Activated CD4-positive, alpha-beta memory T cell treated with anti-CD3 and anti-CD28 coated beads, Interleukin-2, amount 10 ng/mL, durations not matched to agents 7 days and 5 days (primary cell): ENCODE data around the gene PGBD1. TPM values are rescaled to one million over a fixed set of nuclear protein-coding genes. Genes with fewer than 3 reads are reported as not detected.

Source experiments
- CTCF ChIA-PET: fragments of 350-600 bp; sonication (Branson Sonifier 250); formaldehyde crosslinking; loops from one replicate; lab custom pipeline; 2021; ENCODE audit warnings: antibody characterized with exemption, inconsistent platforms; lab: Charles Lee
- POLR2A ChIA-PET: fragments of 350-600 bp; sonication (Branson Sonifier 250); formaldehyde crosslinking; loops from one replicate; lab custom pipeline; 2021; ENCODE audit warnings: antibody characterized with exemption; lab: Charles Lee
- DNase-seq: peaks from one replicate; pipeline ENCODE4 v3.0.0-alpha.2; 2020
- H3K27ac Mint-ChIP-seq: one replicate; pipeline ENCODE4 v1.8.0; 2021; ENCODE audit warnings: mild to moderate bottlenecking, mixed read lengths
- H3K27me3 Mint-ChIP-seq: one replicate; pipeline ENCODE4 v1.8.0; 2021; ENCODE audit warnings: mixed read lengths
- H3K36me3 Mint-ChIP-seq: one replicate; pipeline ENCODE4 v1.8.0; 2021; ENCODE audit warnings: low read depth, mixed read lengths
- H3K4me1 Mint-ChIP-seq: one replicate; pipeline ENCODE4 v1.8.0; 2021; ENCODE audit warnings: mixed read lengths
- H3K4me3 Mint-ChIP-seq: one replicate; pipeline ENCODE4 v1.8.0; 2021; ENCODE audit warnings: mild to moderate bottlenecking, mixed read lengths
- H3K9me3 Mint-ChIP-seq: one replicate; pipeline ENCODE4 v1.8.0; 2021; ENCODE audit warnings: mixed read lengths
- total RNA-seq, 2 experiments: library from RNA; stranded (reverse); gene quantifications; one replicate each; pipeline ENCODE4 v1.2.3, GENCODE V29; 2021

The PGBD1 gene
- total RNA-seq, result 1 to 10 TPM; 1.8 to 2.0 TPM

- no peak within 1 kb of the TSS for H3K27ac Mint-ChIP-seq
- ChIA-PET CTCF (interaction anchor here (1.4 to 1.6 kb wide), 2 partner anchors 29 to 74 kb away, joined by 5 to 6 read pairs; partner anchors contain the start of gene ZKSCAN4), POLR2A (interaction anchor here (0.9 to 1.0 kb wide), 2 partner anchors 29 to 75 kb away, joined by 3 to 5 read pairs; partner anchors contain the start of gene ZKSCAN4)
- H3K36me3 Mint-ChIP-seq, result peaks cover 18% of the 10 kb centered on the region
- H3K4me3 Mint-ChIP-seq, result peak within 1 kb of the TSS; percentile 72
- peaks cover 13% of the 10 kb centered on the region for H3K4me1 Mint-ChIP-seq
- peaks cover 5% of the 10 kb centered on the region for H3K27me3 Mint-ChIP-seq
- DNase-seq, result peak; percentile 49
- H3K9me3 Mint-ChIP-seq, result no peaks in the 10 kb centered on the region
Measured at GRCh38 chr6:28281288-28282064, at the start of gene PGBD1. Gene PGBD1 (plus strand): TSS chr6:28281572. CDS start chr6:28283814, 2,242 bp downstream.

- Mint-ChIP-seq H3K36me3 (peaks cover 45% of the 10 kb centered on the region), H3K4me1 (peaks cover 13% of the 10 kb centered on the region), H3K4me3 (no peak overlapping the region), H3K9me3 (peaks cover 10% of the 10 kb centered on the region), H3K27ac (no peak overlapping the region), H3K27me3 (no peaks in the 10 kb centered on the region)
- no peak for DNase-seq
- ChIA-PET POLR2A (no interaction called here), CTCF (no interaction called here)
Measured at GRCh38 chr6:28232785-28233184, 48.6 kb upstream of the PGBD1 start.

DNA sequence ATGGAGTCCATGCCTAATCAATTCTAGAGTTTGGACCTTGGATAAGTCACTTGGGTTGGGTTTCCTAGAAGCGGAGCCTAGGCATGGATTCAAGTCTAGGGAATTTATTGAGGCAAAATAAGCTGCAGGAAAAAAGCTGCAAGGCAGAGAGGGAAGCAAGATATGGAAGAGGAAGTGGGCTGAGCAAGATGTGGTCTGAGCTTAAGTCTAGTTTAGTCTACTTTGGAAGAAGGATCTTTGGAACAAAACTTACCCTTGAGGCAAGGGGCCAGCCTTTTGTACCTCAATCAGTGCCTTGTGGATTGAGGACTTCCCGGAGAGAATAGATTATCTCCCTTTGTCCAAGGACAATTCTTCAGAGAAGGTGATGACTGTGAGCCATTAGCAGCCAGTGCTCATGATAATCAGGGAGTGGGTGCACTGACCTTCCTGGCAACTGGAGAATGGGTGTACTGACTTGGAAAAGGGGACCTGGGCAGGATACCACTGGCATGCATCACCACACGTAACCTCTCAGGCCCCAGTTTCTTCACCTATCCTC is 45.4 kb upstream of the PGBD1 start:
- Mint-ChIP-seq H3K4me1 (no peaks in the 10 kb centered on the region), H3K27me3 (no peaks in the 10 kb centered on the region), H3K27ac (no peak overlapping the region)

DNA sequence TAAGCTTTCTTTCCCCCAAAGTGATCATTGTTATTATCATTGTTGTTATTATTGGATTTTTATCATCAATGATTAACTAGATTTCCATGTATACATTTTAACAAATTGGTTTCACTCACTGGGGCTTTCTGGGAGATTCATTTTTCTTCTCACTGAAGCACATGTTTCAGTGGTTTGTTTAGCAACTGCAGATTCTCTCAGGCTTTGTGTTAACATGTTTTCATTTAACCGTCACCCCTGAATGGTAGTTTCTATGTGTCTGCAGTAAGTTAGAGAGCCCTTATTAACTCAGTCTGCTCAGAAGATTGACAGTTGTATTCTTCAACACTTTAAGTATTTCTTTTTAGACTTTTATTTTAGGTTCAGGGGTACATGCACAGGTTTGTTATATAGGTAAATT is 41.7 kb upstream of the PGBD1 start:
- H3K4me3 Mint-ChIP-seq, result no peak overlapping the region
- no peak overlapping the region for H3K27ac Mint-ChIP-seq
- ChIA-PET CTCF (no interaction called here), POLR2A (no interaction called here)
- DNase-seq, result no peak
- H3K4me1 Mint-ChIP-seq, result no peaks in the 10 kb centered on the region
- H3K27me3 Mint-ChIP-seq, result no peaks in the 10 kb centered on the region
- H3K9me3 Mint-ChIP-seq, result no peaks in the 10 kb centered on the region
- peaks cover 14% of the 10 kb centered on the region for H3K36me3 Mint-ChIP-seq

More for the DNA sequence above, 45.4 kb upstream of the PGBD1 start:
- Mint-ChIP-seq H3K36me3 (peaks cover 22% of the 10 kb centered on the region), H3K9me3 (peaks cover 10% of the 10 kb centered on the region), H3K4me3 (no peak overlapping the region)
- DNase-seq, result no peak
- ChIA-PET POLR2A (no interaction called here), CTCF (no interaction called here)

DNA sequence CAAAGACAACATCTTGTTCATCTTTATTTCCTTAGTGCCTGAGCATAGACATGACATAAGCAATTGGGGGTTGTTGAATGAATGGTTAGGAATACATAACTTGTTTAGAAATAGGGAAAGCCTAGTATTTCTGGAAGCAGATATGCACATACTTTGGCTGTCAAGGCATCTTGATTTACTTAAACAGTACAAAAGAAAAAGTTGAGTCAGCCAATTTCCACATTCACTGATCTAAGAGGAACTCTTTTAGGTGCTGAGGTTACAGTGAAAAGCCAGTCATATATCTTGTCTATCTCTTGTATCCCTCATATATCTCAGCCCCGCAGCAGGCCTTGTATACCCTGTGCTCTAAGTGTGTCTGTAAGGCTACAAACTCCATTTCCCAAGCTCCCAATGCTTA is 40.9 kb upstream of the PGBD1 start:
- H3K4me3 Mint-ChIP-seq, result no peak overlapping the region
- H3K36me3 Mint-ChIP-seq, result peaks cover 22% of the 10 kb centered on the region
- H3K27ac Mint-ChIP-seq, result no peak overlapping the region
- ChIA-PET CTCF (no interaction called here), POLR2A (no interaction called here)
- no peaks in the 10 kb centered on the region for H3K4me1 Mint-ChIP-seq
- no peak for DNase-seq
- H3K9me3 Mint-ChIP-seq, result no peaks in the 10 kb centered on the region
- H3K27me3 Mint-ChIP-seq, result no peaks in the 10 kb centered on the region

- Mint-ChIP-seq H3K4me1 (peaks cover 2% of the 10 kb centered on the region), H3K27me3 (no peaks in the 10 kb centered on the region), H3K27ac (no peak overlapping the region), H3K9me3 (no peaks in the 10 kb centered on the region), H3K4me3 (no peak overlapping the region), H3K36me3 (peaks cover 44% of the 10 kb centered on the region)
- CTCF ChIA-PET, result no interaction called here
- DNase-seq, result no peak
- POLR2A ChIA-PET, result no interaction called here
Measured at GRCh38 chr6:28243946-28244345, 37.4 kb upstream of the PGBD1 start.

DNA sequence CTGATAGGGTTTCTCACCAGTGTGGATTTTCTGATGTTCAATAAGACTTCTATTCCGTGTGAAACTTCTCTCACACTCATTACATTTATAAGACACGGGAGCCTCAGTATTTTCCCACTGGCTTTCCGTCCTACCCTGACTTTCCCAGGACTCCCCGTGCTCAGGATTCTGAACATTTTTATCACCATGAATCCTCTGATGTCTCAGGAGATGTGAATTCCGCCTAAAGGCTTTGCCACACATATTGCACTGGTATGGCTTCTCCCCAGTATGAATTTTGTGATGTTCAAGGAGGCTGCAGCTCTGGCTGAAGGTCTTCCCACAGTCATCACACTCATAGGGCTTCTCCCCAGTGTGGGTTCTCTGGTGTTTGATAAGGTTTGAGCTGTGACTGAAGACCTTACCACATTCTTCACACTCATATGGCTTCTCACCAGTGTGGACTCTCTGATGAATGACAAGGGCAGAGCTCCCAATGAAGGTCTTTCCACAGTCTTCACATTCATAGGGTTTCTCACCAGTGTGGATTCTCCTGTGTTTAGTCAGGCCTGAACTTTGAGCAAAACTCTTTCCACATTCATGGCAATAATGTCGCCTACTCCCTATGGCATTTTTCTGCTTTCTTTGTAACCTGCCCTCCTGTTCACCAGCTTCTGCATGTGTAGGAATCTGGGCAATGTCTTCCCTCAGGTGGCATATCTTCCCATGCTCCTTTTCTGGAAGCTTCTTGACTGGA is 36.0 kb upstream of the PGBD1 start:
- Mint-ChIP-seq H3K4me1 (peaks cover 8% of the 10 kb centered on the region), H3K36me3 (peaks cover 52% of the 10 kb centered on the region), H3K9me3 (no peaks in the 10 kb centered on the region), H3K27me3 (no peaks in the 10 kb centered on the region), H3K4me3 (no peak overlapping the region), H3K27ac (no peak overlapping the region)
- POLR2A ChIA-PET, result no interaction called here
- DNase-seq, result no peak
- CTCF ChIA-PET, result no interaction called here

- POLR2A ChIA-PET, result no interaction called here
- CTCF ChIA-PET, result interaction anchor here (1.1 kb wide), 1 partner anchor 107 kb away, joined by 3 read pairs; no protein-coding TSS in a partner anchor
- Mint-ChIP-seq H3K4me1 (peaks cover 29% of the 10 kb centered on the region), H3K9me3 (no peaks in the 10 kb centered on the region), H3K4me3 (no peak overlapping the region), H3K36me3 (peaks cover 47% of the 10 kb centered on the region), H3K27me3 (no peaks in the 10 kb centered on the region), H3K27ac (no peak overlapping the region)
- no peak for DNase-seq
Measured at GRCh38 chr6:28248916-28249315, 32.5 kb upstream of the PGBD1 start.

DNA sequence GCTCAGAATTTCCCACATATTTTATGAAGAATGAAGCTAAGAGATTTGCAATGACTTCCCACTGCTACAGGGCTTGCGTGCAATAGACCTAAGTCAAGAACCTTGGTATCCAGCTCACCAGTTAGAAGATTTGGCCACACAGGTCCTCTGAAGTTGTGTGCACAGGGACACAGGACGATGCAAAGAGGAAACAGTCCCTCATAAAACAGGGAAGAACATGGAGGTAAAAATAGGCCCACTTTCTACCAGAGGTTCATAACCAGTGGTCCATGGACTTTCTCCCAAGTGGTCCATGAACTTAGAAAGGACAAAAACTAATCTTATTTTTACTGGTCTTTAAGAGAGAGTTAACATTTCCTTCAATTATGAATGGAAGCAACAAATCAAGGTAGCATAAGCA is 30.6 kb upstream of the PGBD1 start:
- H3K9me3 Mint-ChIP-seq, result no peaks in the 10 kb centered on the region
- no peak for DNase-seq
- POLR2A ChIA-PET, result no interaction called here
- CTCF ChIA-PET, result no interaction called here
- no peaks in the 10 kb centered on the region for H3K27me3 Mint-ChIP-seq
- H3K4me1 Mint-ChIP-seq, result peaks cover 29% of the 10 kb centered on the region
- peak overlapping the region; percentile 64 for H3K4me3 Mint-ChIP-seq
- peaks cover 29% of the 10 kb centered on the region for H3K36me3 Mint-ChIP-seq
- no peak overlapping the region for H3K27ac Mint-ChIP-seq

GRCh38 chr6:28251661-28252008 is 29.7 kb upstream of the PGBD1 start:
- ChIA-PET CTCF (interaction anchor here (1.0 to 2.1 kb wide), 3 partner anchors 15 to 115 kb away, joined by 4 to 12 read pairs (median 5); partner anchors contain the start of genes PGBD1 and ZSCAN26), POLR2A (interaction anchor here (0.7 to 1.8 kb wide), 8 partner anchors 13 to 361 kb away, joined by 3 to 27 read pairs (median 6); partner anchors contain the start of genes PGBD1, ZKSCAN3, ZKSCAN8 and ZSCAN16)
- H3K27me3 Mint-ChIP-seq, result no peaks in the 10 kb centered on the region
- H3K4me3 Mint-ChIP-seq, result peak overlapping the region; percentile 98
- peak; percentile 48 for DNase-seq
- peaks cover 29% of the 10 kb centered on the region for H3K4me1 Mint-ChIP-seq
- H3K9me3 Mint-ChIP-seq, result no peaks in the 10 kb centered on the region
- peak overlapping the region; percentile 78 for H3K27ac Mint-ChIP-seq
- peaks cover 21% of the 10 kb centered on the region for H3K36me3 Mint-ChIP-seq

- peak within 1 kb of the TSS; percentile 98 for H3K4me3 Mint-ChIP-seq
- CTCF ChIA-PET, result interaction anchor here (0.7 to 2.1 kb wide), 6 partner anchors 15 to 148 kb away, joined by 3 to 12 read pairs (median 4); partner anchors contain the start of genes PGBD1 and ZSCAN26
- peak; percentile 76 for DNase-seq
- H3K27ac Mint-ChIP-seq, result peak within 1 kb of the TSS; percentile 78
- peaks cover 29% of the 10 kb centered on the region for H3K4me1 Mint-ChIP-seq
- H3K36me3 Mint-ChIP-seq, result peaks cover 15% of the 10 kb centered on the region
- H3K27me3 Mint-ChIP-seq, result no peaks in the 10 kb centered on the region
- POLR2A ChIA-PET, result interaction anchor here (0.7 to 1.8 kb wide), 12 partner anchors 12 to 362 kb away, joined by 3 to 27 read pairs (median 5); partner anchors contain the start of genes PGBD1, ZKSCAN3, ZKSCAN8 and ZSCAN16
- H3K9me3 Mint-ChIP-seq, result no peaks in the 10 kb centered on the region
Measured at GRCh38 chr6:28252009-28252975, 29.1 kb upstream of the PGBD1 start, which contains the start of gene ZKSCAN4. Gene ZKSCAN4 (minus strand): TSS chr6:28252269. CDS start chr6:28251980, 289 bp downstream.

GRCh38 chr6:28254121-28254519 is 27.3 kb upstream of the PGBD1 start:
- Mint-ChIP-seq H3K27me3 (peaks cover 4% of the 10 kb centered on the region), H3K36me3 (peaks cover 15% of the 10 kb centered on the region), H3K27ac (no peak overlapping the region), H3K9me3 (peaks cover 7% of the 10 kb centered on the region), H3K4me3 (no peak overlapping the region), H3K4me1 (peaks cover 33% of the 10 kb centered on the region)
- ChIA-PET CTCF (interaction anchor here (1.0 to 1.4 kb wide), 2 partner anchors 14 to 102 kb away, joined by 3 read pairs; no protein-coding TSS in a partner anchor), POLR2A (interaction anchor here (0.9 kb wide), 1 partner anchor 129 kb away, joined by 4 read pairs; the partner anchor contains the start of gene ZSCAN16)
- DNase-seq, result no peak
